ENCODE measurements around the gene ZNF804A.

ZNF804A gene

DNA sequence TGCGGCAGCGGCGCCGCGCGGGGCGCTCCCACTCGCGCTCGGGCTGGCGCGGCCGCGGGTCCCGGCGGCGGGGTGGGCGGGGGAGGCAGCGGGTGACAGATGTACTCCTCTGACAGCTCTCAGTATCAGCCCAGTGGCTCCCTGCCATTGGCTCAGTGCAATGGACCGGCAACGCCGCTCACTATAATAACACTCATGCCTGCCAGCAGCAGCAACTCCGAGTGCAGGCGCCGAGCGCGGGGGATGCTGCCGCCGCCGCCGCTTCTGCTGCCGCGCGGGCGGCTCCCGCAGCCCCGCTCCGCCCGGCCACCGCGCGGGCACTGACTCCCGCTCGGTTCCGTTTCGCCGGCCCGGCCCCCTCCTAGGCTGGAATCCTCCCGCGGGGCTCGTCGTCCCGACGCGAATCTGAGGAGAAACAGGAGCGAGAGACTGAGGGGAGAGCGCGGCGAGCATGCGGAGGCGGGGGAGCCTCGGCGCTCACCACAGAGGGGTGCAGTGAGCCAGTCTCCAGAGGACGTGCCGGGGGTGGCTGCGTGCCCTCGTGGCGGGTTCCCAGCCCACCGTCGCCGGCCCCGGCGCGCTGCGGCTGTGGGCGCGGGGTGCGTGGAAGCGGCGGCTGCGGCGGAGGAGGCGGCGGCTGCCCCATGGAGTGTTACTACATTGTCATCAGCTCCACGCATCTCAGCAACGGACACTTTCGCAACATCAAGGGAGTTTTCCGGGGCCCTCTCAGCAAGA, at the start of gene ZNF804A:
Gene ZNF804A, plus strand, starts transcription at position 214 of the 738 bp plus-strand sequence. Its CDS starts 431 bp downstream, at position 645.
- peak; percentile 18 to 81 for DNase-seq

DNA sequence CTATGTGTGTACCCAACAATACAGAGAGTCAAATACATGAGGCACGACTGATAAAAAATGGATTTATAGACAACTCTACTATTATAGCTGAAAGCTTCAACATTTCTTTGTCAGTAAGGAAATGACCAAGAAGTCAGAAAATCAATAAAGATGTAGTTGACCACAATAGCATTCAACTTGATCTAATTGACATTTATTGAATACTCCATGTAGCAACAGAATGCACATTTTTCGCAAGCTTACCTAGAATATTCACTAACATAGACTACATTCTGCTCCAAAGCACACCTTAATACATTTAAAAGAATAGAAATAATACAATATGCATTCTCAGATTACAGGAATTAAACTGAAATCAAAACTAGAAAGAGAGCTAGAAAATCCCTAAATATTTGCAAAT, 49.2 kb upstream of the ZNF804A start:
- DNase-seq = no peak

GRCh38 chr2:184551626-184552025, 46.7 kb upstream of the ZNF804A start:
- no peak for DNase-seq

GRCh38 chr2:184554736-184555135, 43.6 kb upstream of the ZNF804A start:
- no peak for DNase-seq

DNA sequence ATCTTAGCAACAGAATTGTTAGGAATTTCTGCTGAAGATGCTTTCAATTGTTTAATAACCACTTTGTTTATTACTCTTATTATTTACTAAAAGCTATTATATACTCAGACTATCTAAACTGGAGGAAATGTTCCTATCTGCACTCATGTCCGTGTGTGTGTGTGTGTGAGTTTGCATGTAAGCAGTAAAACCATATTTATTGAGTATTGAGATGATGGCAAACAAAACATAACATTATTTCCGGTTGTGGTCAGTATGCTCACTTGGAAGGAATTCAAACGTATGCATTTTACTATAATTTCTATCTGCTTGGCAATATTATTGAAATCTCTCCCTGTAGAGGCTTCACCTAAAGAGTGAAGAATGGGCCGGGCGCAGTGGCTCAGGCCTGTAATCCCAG, 43.0 kb upstream of the ZNF804A start:
- no peak for DNase-seq

DNA sequence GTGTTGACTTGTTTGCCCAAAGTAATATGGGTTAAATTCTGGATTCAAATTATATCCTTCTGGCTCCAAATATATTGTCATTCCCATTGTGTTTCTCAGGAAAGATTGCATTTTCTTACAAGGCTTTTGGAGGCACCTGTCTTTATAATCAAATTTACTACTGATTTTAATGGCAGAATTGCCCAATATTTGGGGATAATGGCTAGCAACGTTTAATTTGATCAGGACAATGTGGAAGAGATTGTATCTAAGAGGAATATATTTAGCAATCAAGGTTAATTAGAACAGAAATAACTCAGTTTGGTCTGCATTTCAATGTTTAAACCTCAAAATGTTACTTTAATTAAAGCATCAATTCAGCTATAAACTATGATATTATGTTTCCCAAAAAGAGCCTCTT, 41.7 kb upstream of the ZNF804A start:
- DNase-seq = no peak

- DNase-seq = no peak
Measured at GRCh38 chr2:184558713-184559464, 39.4 kb upstream of the ZNF804A start.

GRCh38 chr2:184560603-184561002, 37.7 kb upstream of the ZNF804A start:
- no peak for DNase-seq

DNA sequence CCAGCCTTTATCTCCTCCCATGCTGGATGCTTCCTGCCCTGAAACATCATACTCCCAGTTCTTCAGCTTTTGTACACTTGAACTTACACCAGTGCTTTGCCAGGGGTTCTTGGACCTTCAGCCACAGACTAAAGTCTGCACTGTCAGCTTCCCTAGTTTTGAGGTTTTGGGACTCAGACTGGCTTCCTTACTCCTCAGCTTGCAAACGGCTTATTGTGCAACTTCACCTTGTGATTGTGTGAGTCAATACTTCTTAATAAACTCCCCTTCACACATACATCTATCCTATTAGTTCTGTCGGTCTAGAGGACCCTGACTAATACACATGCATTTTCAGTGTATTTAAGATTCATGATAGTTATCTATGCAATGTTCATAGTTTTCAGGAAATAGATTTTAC, 35.8 kb upstream of the ZNF804A start:
- DNase-seq = no peak

DNA sequence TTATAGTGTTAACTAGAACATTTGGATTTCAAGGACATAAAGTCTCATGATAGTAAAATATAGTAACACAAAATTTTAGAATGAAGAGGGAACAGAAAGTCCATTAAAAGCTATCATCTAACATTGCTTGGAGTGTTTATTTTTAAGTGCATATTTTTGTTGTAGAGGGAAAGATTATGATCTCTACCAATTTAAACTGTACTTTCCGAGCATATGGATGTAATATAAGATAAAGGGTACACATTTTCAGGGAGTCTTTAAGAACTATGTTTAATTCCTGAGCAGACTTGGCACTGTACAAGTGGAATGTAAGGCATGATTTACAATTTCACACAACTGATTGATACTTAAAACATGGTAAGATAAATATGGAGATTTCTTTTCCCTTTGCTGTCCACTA, 34.2 kb upstream of the ZNF804A start:
- DNase-seq = no peak

DNA sequence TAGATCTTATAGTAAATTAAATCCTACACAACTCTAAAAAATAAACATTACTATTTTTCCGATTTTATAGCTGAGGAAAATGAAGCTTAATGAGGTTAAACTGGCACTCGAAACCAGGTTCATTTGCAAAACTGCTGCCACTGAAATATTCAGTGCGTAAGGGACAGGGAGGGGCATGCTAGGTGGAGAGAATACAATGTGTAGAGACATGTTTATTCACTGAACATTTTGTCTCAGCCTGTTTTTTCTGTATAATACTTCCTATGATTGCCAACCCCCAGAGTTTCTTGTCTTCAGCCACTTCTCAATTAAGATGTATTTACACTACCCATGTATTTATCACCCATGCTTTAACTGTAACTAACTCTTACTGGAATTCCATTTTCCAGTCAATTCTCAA, 31.6 kb upstream of the ZNF804A start:
- DNase-seq = no peak

- no peak for DNase-seq
Measured at GRCh38 chr2:184577056-184577455, 21.3 kb upstream of the ZNF804A start.

DNA sequence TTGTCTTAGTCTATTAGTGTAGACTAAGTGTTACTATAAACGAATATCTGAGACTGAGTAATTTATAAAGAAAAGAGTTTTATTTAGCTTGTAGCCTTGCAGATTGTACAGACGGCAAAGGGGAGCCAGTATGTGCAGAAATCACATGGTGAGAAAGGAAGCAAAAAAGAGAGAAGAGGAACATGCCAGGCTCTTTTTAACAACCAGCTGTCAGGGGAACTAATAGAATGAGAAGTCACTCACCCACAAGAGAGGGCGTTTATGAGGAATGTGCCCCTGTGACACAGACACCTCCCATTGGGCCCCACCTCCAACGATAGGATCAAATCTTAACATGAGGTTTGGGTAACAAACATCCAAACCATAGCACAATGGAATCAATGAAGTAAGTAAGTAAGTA, 20.6 kb upstream of the ZNF804A start:
- no peak for DNase-seq

DNA sequence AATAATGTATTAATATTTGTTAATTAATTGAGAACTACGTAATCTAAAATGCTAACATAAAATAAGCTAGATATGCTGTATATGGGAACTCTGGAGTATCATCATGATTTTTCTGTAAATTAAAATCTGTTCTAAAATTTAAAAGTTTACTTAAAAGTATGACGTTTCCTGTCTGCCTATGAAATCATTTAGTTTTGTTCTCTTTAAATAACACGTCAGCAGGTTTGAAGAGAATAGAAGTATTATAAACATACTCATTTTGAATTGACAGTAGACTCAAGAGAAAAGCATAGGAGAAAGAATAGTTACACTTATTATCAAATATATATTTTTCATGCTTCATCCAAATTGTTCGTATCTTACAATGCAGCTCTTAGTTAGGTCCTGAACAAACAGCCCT, 19.1 kb upstream of the ZNF804A start:
- DNase-seq = no peak

GRCh38 chr2:184581391-184581790, 16.9 kb upstream of the ZNF804A start:
- no peak for DNase-seq

DNA sequence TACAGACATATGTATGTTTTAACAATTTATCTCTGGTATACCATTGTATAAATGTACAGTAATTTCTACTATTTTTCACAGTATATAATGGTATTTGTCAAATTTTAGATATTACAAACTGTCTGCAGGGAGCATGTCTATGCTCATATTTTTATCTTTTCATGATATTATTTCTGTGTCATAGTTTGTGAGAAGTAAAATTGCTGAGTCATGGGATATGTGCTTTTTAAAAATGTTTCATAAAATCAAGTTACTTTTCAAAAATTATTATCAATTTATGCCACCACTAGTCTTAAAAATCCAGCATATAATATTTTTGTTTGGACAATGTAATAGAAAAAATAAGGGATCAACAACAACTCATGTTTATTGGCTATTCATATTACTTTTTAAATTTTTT, 9.1 kb upstream of the ZNF804A start:
- no peak for DNase-seq

GRCh38 chr2:184596819-184597411, 1.4 kb upstream of the ZNF804A start:
- DNase-seq = no peak

- DNase-seq = peak in 1 of 2 experiments; percentile 39
Measured at GRCh38 chr2:184597571-184597991, 748 bp upstream of the ZNF804A start.

DNA sequence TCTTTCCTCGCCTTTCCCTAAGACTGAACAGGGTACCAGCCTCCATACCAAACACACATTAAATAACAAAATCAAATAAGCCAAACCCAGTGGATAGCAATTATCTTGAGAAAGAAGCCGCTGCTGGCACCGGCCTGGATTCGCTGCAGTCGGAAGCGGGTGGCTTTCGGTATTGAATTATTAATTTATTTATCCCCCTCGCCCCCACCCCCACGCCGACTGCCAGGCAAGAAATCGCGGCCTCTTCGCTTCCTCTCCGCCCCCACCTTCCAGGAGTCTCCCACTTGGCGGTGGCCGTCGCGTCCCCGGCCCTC, 370 bp upstream of the ZNF804A start:
- DNase-seq = no peak

DNA sequence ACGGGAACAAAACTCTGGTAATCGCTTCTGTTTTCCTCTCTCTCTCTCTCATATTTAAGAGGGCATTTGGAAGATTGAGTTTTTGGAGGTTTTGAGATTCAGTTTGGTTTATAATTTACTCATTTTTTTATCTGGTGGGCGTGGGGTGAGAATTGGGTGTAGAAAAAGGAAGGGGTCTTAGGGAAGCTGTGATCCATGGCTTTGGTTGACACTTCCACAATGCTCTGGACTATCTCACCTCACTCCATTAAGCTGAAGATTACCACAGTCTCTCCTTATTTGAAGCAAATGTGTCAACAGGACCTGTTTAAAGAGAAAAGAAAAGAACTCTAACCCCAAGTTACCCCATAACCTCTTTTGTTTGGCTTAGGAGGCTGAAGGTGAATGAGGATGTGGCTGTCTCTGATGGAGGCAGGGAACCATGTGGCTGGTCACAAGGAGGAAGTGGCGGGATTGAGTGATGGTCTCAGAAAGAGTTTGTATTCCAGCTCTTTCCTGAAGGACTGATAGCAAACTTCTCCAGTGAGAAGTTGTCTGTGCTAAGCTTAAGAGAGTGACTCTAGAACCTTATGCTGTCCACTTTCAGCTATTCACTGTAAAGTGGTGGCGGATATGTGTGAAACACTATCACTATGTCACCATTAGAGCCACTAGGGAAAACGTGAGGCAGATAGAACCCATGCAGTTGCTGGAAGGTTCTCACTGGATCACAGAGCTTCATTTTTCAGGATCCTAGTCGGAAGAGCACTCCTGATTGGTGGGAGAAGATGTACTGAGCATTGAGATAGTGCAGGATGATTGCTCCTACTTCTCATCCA, 934 bp downstream of the ZNF804A start:
- no peak for DNase-seq

- no peak for DNase-seq
Measured at GRCh38 chr2:184599872-184600222, 1.5 kb downstream of the ZNF804A start.

GRCh38 chr2:184602734-184603133, 4.4 kb downstream of the ZNF804A start:
- no peak for DNase-seq

DNA sequence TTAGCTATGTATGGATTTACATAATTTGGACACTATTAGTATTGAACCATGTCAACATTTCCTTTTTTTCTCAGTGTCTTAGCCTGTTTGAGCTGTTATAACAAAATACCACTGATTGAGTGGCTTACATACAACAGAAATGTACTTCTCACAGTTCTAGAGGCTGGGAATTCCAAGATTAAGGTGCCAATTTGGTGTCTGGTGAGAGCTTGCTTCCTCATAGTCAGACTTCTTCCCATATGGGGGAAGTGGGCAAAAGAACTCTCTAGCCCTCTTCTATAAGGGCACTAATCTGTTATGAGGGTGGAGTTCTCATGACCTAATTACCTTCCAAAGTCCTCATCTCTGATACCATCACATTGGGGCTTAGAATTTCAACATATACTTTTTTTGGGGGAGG, 12.6 kb downstream of the ZNF804A start:
- no peak for DNase-seq

Measured in cerebellar nuclear complex (tissue), 1 donor.